Mucosa of rectum (tissue), 2 donors: Measurements from ENCODE around the gene HELB.

Source experiments
- H3K27ac ChIP-seq, 2 donors: one replicate each; pipeline ENCODE4 v1.7.0; 2013; ENCODE audit warnings: inconsistent platforms in 2 of 2, low read depth in 2 of 2, low read length in 2 of 2
- H3K27me3 ChIP-seq, 2 donors: one replicate each; pipeline ENCODE4 v1.7.0; 2013; ENCODE audit warnings: low read length in 2 of 2; ENCODE audit not compliant: control insufficient read depth in 2 of 2, insufficient read depth in 2 of 2
- H3K36me3 ChIP-seq, 2 donors: one replicate each; pipeline ENCODE4 v1.7.0; 2013; ENCODE audit warnings: low read length in 2 of 2; ENCODE audit not compliant: control insufficient read depth in 2 of 2, insufficient read depth in 2 of 2
- H3K4me1 ChIP-seq, 2 donors: one replicate each; pipeline ENCODE4 v1.7.0; 2013; ENCODE audit warnings: low read length in 2 of 2, mild to moderate bottlenecking in 1 of 2; ENCODE audit not compliant: control insufficient read depth in 2 of 2, insufficient read depth in 2 of 2
- H3K4me3 ChIP-seq, 2 donors: one replicate each; pipeline ENCODE4 v1.7.0; 2013; ENCODE audit warnings: low read length in 2 of 2
- H3K9ac ChIP-seq, 2 donors: one replicate each; pipeline ENCODE4 v1.7.0; 2013; ENCODE audit warnings: low read length in 2 of 2, low read depth in 1 of 2, mild to moderate bottlenecking in 1 of 2
- H3K9me3 ChIP-seq, 2 donors: one replicate each; pipeline ENCODE4 v1.7.0; 2013; ENCODE audit warnings: low read length in 2 of 2; ENCODE audit not compliant: control insufficient read depth in 2 of 2
- donor health status: healthy.
- donor health status: Normal muscosa, but diverticular disease.

HELB gene

GRCh38 chr12:66345956-66346355 lies 43.7 kb downstream of the HELB start:
- no peak overlapping the region for H3K4me3 ChIP-seq
- H3K9ac ChIP-seq = no peak overlapping the region
- H3K27me3 ChIP-seq = no peaks in the 10 kb centered on the region
- H3K9me3 ChIP-seq = peaks cover 0 to 7% of the 10 kb centered on the region in 2 donors
- H3K36me3 ChIP-seq = peaks cover 5 to 6% of the 10 kb centered on the region in 2 donors
- H3K4me1 ChIP-seq = no peaks in the 10 kb centered on the region
- no peak overlapping the region for H3K27ac ChIP-seq

GRCh38 chr12:66351301-66351700 lies 49.0 kb downstream of the HELB start:
- Histone ChIP-seq H3K27ac (no peak overlapping the region), H3K4me1 (no peaks in the 10 kb centered on the region), H3K36me3 (peaks cover 0 to 5% of the 10 kb centered on the region in 2 donors), H3K27me3 (no peaks in the 10 kb centered on the region), H3K9ac (no peak overlapping the region), H3K9me3 (no peaks in the 10 kb centered on the region), H3K4me3 (no peak overlapping the region)

GRCh38 chr12:66352197-66352596 lies 49.9 kb downstream of the HELB start:
- Histone ChIP-seq H3K27me3 (no peaks in the 10 kb centered on the region), H3K9me3 (no peaks in the 10 kb centered on the region), H3K27ac (no peak overlapping the region)

GRCh38 chr12:66352899-66353298 lies 50.6 kb downstream of the HELB start:
- Histone ChIP-seq H3K27ac (no peak overlapping the region), H3K9ac (no peak overlapping the region), H3K4me3 (no peak overlapping the region), H3K27me3 (no peaks in the 10 kb centered on the region), H3K4me1 (no peaks in the 10 kb centered on the region), H3K36me3 (peaks cover 0 to 3% of the 10 kb centered on the region in 2 donors), H3K9me3 (no peaks in the 10 kb centered on the region)

More at GRCh38 chr12:66352197-66352596, 49.9 kb downstream of the HELB start:
- no peak overlapping the region for H3K4me3 ChIP-seq
- H3K36me3 ChIP-seq = peaks cover 0 to 5% of the 10 kb centered on the region in 2 donors
- H3K9ac ChIP-seq = no peak overlapping the region
- no peaks in the 10 kb centered on the region for H3K4me1 ChIP-seq

DNA sequence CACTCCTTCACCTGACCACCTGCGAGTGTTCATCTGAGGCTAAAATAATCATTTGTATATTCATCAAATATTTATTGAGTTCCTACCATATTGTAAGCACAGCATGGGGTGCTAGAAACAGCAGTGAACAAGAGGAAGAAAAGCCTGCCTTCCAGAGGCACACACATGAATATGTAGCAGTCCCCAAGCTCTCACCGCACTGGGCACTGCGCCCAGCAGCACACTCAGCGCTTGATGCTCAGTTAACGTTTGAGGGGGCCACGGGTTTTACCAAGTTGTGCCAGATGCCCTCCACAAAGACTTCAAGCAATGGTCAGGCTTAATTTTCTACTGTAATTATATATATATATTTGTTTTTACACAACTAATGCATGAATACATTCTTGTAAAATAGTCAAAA lies 52.0 kb downstream of the HELB start:
- H3K27ac ChIP-seq = no peak overlapping the region
- H3K4me3 ChIP-seq = no peak overlapping the region
- peaks cover 0 to 2% of the 10 kb centered on the region in 2 donors for H3K36me3 ChIP-seq
- no peaks in the 10 kb centered on the region for H3K4me1 ChIP-seq
- H3K9me3 ChIP-seq = no peaks in the 10 kb centered on the region
- H3K9ac ChIP-seq = no peak overlapping the region
- no peaks in the 10 kb centered on the region for H3K27me3 ChIP-seq

GRCh38 chr12:66359300-66359699 lies 57.0 kb downstream of the HELB start:
- Histone ChIP-seq H3K4me1 (no peaks in the 10 kb centered on the region), H3K27me3 (no peaks in the 10 kb centered on the region), H3K9me3 (no peaks in the 10 kb centered on the region), H3K9ac (no peak overlapping the region), H3K4me3 (no peak overlapping the region), H3K27ac (no peak overlapping the region), H3K36me3 (no peaks in the 10 kb centered on the region)

GRCh38 chr12:66361703-66362102 lies 59.4 kb downstream of the HELB start:
- no peaks in the 10 kb centered on the region for H3K9me3 ChIP-seq
- no peaks in the 10 kb centered on the region for H3K4me1 ChIP-seq
- H3K27me3 ChIP-seq = no peaks in the 10 kb centered on the region
- H3K4me3 ChIP-seq = no peak overlapping the region
- H3K9ac ChIP-seq = no peak overlapping the region
- H3K27ac ChIP-seq = no peak overlapping the region
- H3K36me3 ChIP-seq = no peaks in the 10 kb centered on the region

DNA sequence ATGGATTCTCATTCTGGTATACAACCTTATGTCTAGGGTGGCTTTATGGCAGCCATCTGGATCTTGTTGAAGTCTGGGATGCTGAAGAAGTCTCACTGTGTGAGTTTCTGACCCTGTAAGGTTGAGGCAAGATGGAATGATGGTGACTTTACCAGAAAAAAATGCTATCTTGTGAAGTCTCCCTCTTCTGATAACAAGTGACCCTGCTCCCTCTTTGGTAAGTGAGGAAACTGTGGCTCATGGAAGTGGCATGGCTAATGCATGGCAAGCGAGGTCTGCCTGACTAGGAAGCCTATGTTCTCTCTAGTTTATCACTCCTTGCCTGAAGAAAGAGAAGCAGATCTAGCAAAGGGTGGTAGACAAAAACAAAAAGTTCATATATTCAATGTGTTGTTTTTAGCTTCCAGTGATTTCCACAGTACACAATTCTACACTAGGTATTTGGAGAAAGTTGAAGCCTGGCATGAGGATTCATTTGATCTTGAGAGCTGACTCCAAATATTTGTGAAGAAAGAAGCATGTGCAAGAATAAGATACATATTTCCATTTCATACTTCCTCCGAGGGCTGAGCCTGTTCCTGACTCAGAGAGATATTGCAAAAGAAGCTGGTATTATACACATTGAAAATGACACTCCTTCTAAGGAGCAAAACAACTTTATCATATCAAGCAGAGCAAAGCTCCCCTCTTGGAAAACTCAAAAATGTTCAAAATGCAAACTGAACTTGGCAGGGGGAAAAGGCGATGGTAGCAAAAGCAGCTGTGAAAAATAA lies 63.6 kb downstream of the HELB start:
- Histone ChIP-seq H3K27me3 (no peaks in the 10 kb centered on the region), H3K36me3 (no peaks in the 10 kb centered on the region), H3K4me3 (no peak overlapping the region), H3K4me1 (no peaks in the 10 kb centered on the region), H3K9ac (no peak overlapping the region), H3K9me3 (no peaks in the 10 kb centered on the region), H3K27ac (no peak overlapping the region)

GRCh38 chr12:66367015-66367667 lies 64.8 kb downstream of the HELB start:
- no peak overlapping the region for H3K9ac ChIP-seq
- no peak overlapping the region for H3K27ac ChIP-seq
- no peaks in the 10 kb centered on the region for H3K4me1 ChIP-seq
- no peaks in the 10 kb centered on the region for H3K36me3 ChIP-seq
- H3K4me3 ChIP-seq = no peak overlapping the region
- no peaks in the 10 kb centered on the region for H3K9me3 ChIP-seq
- H3K27me3 ChIP-seq = no peaks in the 10 kb centered on the region

GRCh38 chr12:66371982-66372381 lies 69.7 kb downstream of the HELB start:
- Histone ChIP-seq H3K27ac (no peak overlapping the region), H3K36me3 (no peaks in the 10 kb centered on the region), H3K4me1 (no peaks in the 10 kb centered on the region), H3K9ac (no peak overlapping the region), H3K9me3 (no peaks in the 10 kb centered on the region), H3K4me3 (no peak overlapping the region), H3K27me3 (no peaks in the 10 kb centered on the region)
